Peyer's patch (tissue), 4 donors: ENCODE measurements around the gene CTU1.

Experiments
- POLR2A ChIP-seq, 2 donors: fragments of 450-650 bp; IDR thresholded peaks; one replicate each; pipeline ENCODE4 v1.5.1; 2017; ENCODE audit warnings: antibody characterized with exemption in 2 of 2, mild to moderate bottlenecking in 2 of 2, moderate library complexity in 2 of 2
- TF ChIP-seq, protein P1 (sequence below), 6 experiments: fragments of 450-650 bp in 4 of 6; fragments of 200-600 bp in 2 of 6; sonication (generic) in 1 of 6; IDR thresholded peaks; one replicate each; pipeline ENCODE4 v1.5.1; 2017 to 2019; ENCODE audit warnings: antibody characterized with exemption in 6 of 6, mild to moderate bottlenecking in 3 of 6, moderate library complexity in 1 of 6

GRCh38 chr19:51081476-51081875 is 26.7 kb downstream of the CTU1 start:
- TF ChIP-seq, protein P1, sequence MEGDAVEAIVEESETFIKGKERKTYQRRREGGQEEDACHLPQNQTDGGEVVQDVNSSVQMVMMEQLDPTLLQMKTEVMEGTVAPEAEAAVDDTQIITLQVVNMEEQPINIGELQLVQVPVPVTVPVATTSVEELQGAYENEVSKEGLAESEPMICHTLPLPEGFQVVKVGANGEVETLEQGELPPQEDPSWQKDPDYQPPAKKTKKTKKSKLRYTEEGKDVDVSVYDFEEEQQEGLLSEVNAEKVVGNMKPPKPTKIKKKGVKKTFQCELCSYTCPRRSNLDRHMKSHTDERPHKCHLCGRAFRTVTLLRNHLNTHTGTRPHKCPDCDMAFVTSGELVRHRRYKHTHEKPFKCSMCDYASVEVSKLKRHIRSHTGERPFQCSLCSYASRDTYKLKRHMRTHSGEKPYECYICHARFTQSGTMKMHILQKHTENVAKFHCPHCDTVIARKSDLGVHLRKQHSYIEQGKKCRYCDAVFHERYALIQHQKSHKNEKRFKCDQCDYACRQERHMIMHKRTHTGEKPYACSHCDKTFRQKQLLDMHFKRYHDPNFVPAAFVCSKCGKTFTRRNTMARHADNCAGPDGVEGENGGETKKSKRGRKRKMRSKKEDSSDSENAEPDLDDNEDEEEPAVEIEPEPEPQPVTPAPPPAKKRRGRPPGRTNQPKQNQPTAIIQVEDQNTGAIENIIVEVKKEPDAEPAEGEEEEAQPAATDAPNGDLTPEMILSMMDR (IDR thresholded peaks at IDR 0.05): no peak
- TF ChIP-seq POLR2A (IDR thresholded peaks at IDR 0.05): no peak
